RWPE1 (cell line): ENCODE data around the gene CD6.

Experiments used
- CTCF ChIA-PET: fragments of 350-600 bp; sonication (Branson Sonifier 250); formaldehyde crosslinking; extraction: SDS; loops from one replicate; lab custom pipeline; 2021; lab: Yijun Ruan, JAX
- POLR2A ChIA-PET: fragments of 400-600 bp; formaldehyde crosslinking; extraction: SDS; loops from one replicate; lab custom pipeline; 2020; ENCODE audit warnings: antibody characterized with exemption; ENCODE audit not compliant: low non-redundant PET; lab: Yijun Ruan, JAX
- DNase-seq: peaks from one replicate; pipeline ENCODE4 v3.0.0; 2012; ENCODE audit warnings: low spot score
- H3K27ac ChIP-seq: fragments of 450-650 bp; 2 replicates; pipeline ENCODE4 v1.5.1; 2017
- TF ChIP-seq, protein P1 (sequence below): fragments of 450-650 bp; conservative IDR thresholded peaks from 2 replicates; pipeline ENCODE4 v1.5.1; 2017; ENCODE audit warnings: low read depth, mild to moderate bottlenecking

Gene CD6

DNA sequence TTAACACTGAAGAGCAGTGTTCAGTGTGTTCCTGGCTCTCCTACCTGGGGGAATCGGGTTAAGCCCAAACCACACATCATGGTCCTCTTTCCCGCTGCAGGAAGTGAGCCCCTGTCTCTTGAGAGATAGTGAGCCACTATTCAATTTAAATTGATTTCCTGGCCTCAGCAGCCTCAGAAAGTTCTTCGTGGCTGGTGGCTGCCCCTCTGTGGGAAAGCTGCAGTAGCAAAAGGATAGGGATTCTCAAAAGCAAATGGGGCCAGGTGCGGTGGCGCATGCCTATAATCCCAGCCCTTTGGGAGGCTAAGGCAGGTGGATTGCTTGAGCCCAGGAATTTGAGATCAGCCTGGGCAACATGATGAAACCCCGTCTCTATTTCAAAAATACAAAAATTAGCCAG is 81.7 kb downstream of the CD6 start:
- TF ChIP-seq, protein P1, sequence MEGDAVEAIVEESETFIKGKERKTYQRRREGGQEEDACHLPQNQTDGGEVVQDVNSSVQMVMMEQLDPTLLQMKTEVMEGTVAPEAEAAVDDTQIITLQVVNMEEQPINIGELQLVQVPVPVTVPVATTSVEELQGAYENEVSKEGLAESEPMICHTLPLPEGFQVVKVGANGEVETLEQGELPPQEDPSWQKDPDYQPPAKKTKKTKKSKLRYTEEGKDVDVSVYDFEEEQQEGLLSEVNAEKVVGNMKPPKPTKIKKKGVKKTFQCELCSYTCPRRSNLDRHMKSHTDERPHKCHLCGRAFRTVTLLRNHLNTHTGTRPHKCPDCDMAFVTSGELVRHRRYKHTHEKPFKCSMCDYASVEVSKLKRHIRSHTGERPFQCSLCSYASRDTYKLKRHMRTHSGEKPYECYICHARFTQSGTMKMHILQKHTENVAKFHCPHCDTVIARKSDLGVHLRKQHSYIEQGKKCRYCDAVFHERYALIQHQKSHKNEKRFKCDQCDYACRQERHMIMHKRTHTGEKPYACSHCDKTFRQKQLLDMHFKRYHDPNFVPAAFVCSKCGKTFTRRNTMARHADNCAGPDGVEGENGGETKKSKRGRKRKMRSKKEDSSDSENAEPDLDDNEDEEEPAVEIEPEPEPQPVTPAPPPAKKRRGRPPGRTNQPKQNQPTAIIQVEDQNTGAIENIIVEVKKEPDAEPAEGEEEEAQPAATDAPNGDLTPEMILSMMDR, result no peak
- POLR2A ChIA-PET, result no interaction called here
- CTCF ChIA-PET, result interaction anchor here (0.6 kb wide), 1 partner anchor 220 kb away, joined by 3 read pairs; no protein-coding TSS in a partner anchor
- DNase-seq, result no peak
- no peak overlapping the region for H3K27ac ChIP-seq

DNA sequence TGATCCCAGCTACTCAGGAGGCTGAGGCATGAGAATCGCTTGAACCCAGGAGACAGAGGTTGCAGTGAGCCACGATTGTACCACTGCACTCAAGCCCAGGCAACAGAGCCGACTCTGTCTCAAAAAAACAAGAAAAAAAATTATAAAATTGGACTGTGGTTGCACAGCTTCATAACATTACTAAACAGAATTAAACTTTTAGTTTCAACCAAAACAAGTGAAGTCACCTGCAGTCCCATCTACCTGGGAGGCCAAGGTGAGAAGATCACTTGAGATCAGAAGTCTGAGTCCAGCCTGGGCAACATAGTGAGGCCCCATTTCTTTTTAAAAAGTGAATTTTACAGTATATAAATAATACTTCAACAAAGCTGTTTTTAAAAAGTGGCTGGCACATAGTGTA is 83.0 kb downstream of the CD6 start:
- TF ChIP-seq, protein P1, result no peak
- no peak overlapping the region for H3K27ac ChIP-seq
- DNase-seq, result no peak
- ChIA-PET CTCF (interaction anchor here (0.7 kb wide), 1 partner anchor 279 kb away, joined by 3 read pairs; no protein-coding TSS in a partner anchor), POLR2A (no interaction called here)

DNA sequence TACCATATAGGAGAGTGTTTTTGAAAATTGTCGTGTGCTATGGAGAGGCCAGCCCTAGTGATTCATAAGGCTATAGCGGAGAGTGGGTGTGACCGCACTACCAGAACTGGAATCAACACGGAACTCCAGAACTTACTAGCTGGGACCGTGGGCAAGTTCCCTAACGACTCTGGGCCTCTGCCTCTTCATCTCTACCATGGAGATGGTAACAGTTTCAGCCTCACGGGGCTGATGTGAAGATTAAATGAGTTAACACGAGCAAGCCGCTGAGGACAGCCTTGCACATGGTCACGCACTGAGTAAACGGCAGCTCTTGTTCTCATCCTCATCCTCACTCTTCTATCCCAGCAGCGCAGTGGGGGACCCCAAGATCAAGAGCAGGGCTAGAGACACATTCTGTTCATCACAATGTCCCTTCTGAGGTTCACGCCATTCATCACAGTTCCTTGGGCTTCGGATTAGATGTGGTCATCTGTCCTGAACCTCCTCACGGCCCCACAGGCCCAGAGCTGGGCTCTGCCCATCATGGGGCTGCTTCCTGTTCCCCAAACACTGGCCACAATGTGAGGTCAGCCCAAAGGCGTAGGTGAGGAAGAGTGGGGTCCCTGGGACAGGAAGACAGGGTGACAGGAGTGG is 83.6 kb downstream of the CD6 start:
- CTCF ChIA-PET, result no interaction called here

DNA sequence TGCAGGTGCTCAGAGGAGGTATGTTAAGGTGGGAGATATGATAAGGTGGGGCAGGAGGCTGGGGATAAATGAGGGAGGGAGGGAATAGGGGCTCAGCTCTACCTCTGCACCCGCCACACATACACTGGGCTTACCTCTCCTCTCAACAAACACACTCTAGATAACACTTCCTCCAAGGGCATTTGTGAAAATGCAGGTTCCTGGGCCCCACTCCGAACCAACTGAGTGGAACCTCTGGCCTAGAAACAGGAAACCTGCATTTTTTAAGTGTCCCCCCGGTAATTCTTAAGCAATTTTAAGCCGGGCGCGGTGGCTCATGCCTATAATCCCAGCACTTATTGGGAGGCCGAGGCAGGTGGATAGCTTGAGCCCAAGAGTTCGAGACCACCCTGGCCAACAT is 84.3 kb downstream of the CD6 start:
- CTCF ChIA-PET, result no interaction called here
- POLR2A ChIA-PET, result no interaction called here
- no peak overlapping the region for H3K27ac ChIP-seq
- TF ChIP-seq, protein P1, result no peak
- no peak for DNase-seq

More for the DNA sequence above, 83.6 kb downstream of the CD6 start:
- no peak overlapping the region for H3K27ac ChIP-seq
- POLR2A ChIA-PET, result no interaction called here
- TF ChIP-seq, protein P1, result no peak
- no peak for DNase-seq

DNA sequence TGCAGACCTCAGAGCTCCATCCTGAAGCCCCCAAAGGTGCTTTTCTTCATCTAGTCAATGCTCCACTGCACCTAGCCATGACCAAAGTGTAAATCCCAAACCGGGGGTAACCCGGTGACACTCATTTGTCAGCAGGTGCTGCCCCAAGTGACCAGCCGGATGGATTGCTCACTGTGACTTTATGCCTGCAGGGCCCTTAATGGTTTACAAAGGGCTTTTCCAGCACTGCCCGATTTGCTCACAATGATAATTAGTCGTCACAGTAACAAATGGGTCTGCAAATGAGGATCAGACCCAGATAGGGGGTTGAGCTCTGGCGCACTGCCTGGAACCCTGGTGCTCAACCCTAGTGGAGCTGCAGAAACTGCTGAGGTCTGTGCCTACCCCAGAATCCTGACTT is 85.1 kb downstream of the CD6 start:
- TF ChIP-seq, protein P1, result no peak
- no peak overlapping the region for H3K27ac ChIP-seq
- ChIA-PET POLR2A (no interaction called here), CTCF (interaction anchor here (1.0 kb wide), 1 partner anchor 14 kb away, joined by 3 read pairs; no protein-coding TSS in a partner anchor)
- no peak for DNase-seq

DNA sequence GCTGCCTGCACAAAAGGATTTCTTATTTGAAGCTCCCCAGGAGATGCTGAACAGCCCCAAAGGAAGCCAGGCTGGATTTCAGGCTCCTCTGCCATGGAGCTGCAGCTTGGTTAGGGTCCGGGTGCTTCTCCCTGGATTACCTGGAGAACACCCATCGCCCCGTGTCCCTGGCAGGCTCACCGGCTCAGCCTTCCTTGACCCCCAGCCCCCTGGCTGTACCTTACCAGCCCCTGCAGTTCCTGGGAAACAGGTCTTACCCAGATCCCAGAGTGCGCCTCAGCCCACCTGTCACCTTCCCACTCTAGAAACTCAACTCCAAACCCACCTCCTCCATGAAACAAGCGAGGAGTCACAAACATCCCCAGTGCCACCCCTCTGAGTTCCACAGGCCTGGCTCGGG is 85.5 kb downstream of the CD6 start:
- no peak overlapping the region for H3K27ac ChIP-seq
- ChIA-PET CTCF (interaction anchor here (0.6 to 1.0 kb wide), 2 partner anchors 15 to 467 kb away, joined by 3 read pairs; no protein-coding TSS in a partner anchor), POLR2A (no interaction called here)
- TF ChIP-seq, protein P1, result no peak
- no peak for DNase-seq
